ENCODE results near the gene PRKN. TPM values are rescaled to one million over a fixed set of nuclear protein-coding genes. Genes with fewer than 3 reads are reported as not detected.

The PRKN gene
- total RNA-seq, 1 donor from 2014 or later = 1.3 TPM

DNA sequence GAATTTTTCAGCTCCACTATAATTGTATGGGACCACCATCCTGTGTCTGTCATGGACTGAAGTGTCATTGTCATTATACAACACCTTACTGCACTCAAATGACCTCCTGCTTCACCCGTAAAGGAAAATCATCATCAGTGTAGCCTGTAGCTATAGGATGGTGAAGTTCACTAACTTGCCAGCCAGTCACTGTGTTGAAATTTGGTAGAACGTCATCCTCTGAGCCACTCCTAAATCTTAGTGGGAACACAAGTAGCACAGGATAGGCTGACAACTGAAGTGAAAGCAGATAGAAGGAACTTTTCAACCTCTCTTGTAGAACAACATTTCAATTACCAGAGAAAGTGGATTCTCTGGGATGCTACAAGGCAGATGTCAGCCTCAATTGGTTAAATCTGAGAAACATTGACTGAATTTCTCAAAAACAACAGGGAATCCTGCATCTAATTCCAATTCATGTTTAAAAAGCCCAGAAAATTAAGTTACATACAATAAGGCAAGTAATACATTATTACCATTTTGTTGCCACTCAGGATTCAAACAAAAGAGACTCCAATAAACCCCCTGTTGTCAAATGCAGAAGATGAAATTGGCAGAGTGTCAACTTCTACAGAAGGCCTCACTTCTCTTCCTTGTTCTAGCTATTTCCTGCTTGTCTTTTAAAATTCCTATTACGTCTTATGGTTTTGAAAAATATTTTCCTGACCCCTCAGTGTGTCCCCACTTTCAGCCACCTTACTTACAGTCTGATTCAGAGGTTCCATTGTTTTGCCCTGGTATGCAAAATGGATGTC, 805.8 kb downstream of the PRKN start:
- DNase-seq (ENCODE audit: low read depth) = no peak
- Mint-ChIP-seq H3K4me1 (ENCODE audit: low read depth, unreplicated experiment) (peaks cover 22% of the 10 kb centered on the region), H3K9me3 (ENCODE audit: unreplicated experiment) (no peaks in the 10 kb centered on the region), H3K27ac (ENCODE audit: unreplicated experiment) (no peak overlapping the region), H3K36me3 (ENCODE audit: low read depth, unreplicated experiment) (no peaks in the 10 kb centered on the region), H3K27me3 (ENCODE audit: low read depth, unreplicated experiment) (no peaks in the 10 kb centered on the region), H3K4me3 (ENCODE audit: unreplicated experiment) (no peak overlapping the region)
- Histone ChIP-seq H3K4me3 (ENCODE audit: insufficient read depth, low read depth, low read length) (no peak overlapping the region), H3K4me1 (ENCODE audit: insufficient read depth, low read length) (peaks cover 33% of the 10 kb centered on the region), H4K20me1 (ENCODE audit: insufficient read depth, low read length) (no peaks in the 10 kb centered on the region), H3K4me2 (ENCODE audit: low read length) (no peak overlapping the region), H3K79me2 (ENCODE audit: insufficient read depth, low read length) (no peaks in the 10 kb centered on the region), H3K27ac (ENCODE audit: low read depth, low read length) (peak overlapping the region; percentile 30), H2AFZ (ENCODE audit: low read depth, low read length) (no peak overlapping the region), H3K9me3 (ENCODE audit: insufficient read depth, low read depth, low read length) (no peaks in the 10 kb centered on the region), H3K36me3 (ENCODE audit: insufficient read depth, low read length) (no peaks in the 10 kb centered on the region), H3K27me3 (ENCODE audit: insufficient read depth, low read length) (no peaks in the 10 kb centered on the region), H3K9ac (ENCODE audit: low read length) (no peak overlapping the region)
- TF ChIP-seq, protein P1, sequence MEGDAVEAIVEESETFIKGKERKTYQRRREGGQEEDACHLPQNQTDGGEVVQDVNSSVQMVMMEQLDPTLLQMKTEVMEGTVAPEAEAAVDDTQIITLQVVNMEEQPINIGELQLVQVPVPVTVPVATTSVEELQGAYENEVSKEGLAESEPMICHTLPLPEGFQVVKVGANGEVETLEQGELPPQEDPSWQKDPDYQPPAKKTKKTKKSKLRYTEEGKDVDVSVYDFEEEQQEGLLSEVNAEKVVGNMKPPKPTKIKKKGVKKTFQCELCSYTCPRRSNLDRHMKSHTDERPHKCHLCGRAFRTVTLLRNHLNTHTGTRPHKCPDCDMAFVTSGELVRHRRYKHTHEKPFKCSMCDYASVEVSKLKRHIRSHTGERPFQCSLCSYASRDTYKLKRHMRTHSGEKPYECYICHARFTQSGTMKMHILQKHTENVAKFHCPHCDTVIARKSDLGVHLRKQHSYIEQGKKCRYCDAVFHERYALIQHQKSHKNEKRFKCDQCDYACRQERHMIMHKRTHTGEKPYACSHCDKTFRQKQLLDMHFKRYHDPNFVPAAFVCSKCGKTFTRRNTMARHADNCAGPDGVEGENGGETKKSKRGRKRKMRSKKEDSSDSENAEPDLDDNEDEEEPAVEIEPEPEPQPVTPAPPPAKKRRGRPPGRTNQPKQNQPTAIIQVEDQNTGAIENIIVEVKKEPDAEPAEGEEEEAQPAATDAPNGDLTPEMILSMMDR (IDR thresholded peaks at IDR 0.05; ENCODE audit: insufficient read depth, low read depth, low read length) = no peak
- no peak for TF ChIP-seq EZH2 (IDR thresholded peaks at IDR 0.05; ENCODE audit: insufficient read depth, low read length)
- FAIRE-seq = no peak

DNA sequence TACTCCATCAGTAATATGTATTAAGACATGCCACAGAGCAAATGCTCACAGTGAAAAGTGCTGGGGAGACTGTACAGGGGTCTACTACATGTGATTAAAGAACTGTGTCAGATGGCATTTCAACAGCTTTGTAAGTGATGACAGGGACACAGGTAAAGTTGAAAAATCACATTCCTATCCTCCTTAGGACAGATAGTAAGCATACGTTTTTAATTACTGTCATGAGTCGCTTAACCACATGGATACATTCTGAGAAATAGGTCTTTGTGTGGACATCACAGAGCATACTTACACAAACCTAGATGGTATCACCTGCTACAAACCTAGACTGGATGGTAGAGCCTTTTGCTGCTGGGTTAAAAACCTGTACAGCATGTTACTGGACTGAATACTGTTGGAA, 807.9 kb downstream of the PRKN start:
- Histone ChIP-seq H3K36me3 (ENCODE audit: insufficient read depth, low read length) (no peaks in the 10 kb centered on the region), H3K9me3 (ENCODE audit: insufficient read depth, low read depth, low read length) (no peaks in the 10 kb centered on the region), H3K4me3 (ENCODE audit: insufficient read depth, low read depth, low read length) (no peak overlapping the region), H4K20me1 (ENCODE audit: insufficient read depth, low read length) (no peaks in the 10 kb centered on the region), H3K9ac (ENCODE audit: low read length) (no peak overlapping the region), H3K4me2 (ENCODE audit: low read length) (no peak overlapping the region), H3K4me1 (ENCODE audit: insufficient read depth, low read length) (peaks cover 31% of the 10 kb centered on the region), H2AFZ (ENCODE audit: low read depth, low read length) (no peak overlapping the region), H3K27ac (ENCODE audit: low read depth, low read length) (no peak overlapping the region), H3K27me3 (ENCODE audit: insufficient read depth, low read length) (no peaks in the 10 kb centered on the region), H3K79me2 (ENCODE audit: insufficient read depth, low read length) (no peaks in the 10 kb centered on the region)
- no peaks in the 10 kb centered on the region for H3K27me3 Mint-ChIP-seq (ENCODE audit: low read depth, unreplicated experiment)
- H3K27ac Mint-ChIP-seq (ENCODE audit: unreplicated experiment) = no peak overlapping the region
- H3K36me3 Mint-ChIP-seq (ENCODE audit: low read depth, unreplicated experiment) = no peaks in the 10 kb centered on the region
- FAIRE-seq (no peak), DNase-seq (ENCODE audit: low read depth) (peak; percentile 4)
- TF ChIP-seq, protein P1 (IDR thresholded peaks at IDR 0.05; ENCODE audit: insufficient read depth, low read depth, low read length) = no peak
- TF ChIP-seq EZH2 (IDR thresholded peaks at IDR 0.05; ENCODE audit: insufficient read depth, low read length) = no peak
- H3K4me1 Mint-ChIP-seq (ENCODE audit: low read depth, unreplicated experiment) = peaks cover 21% of the 10 kb centered on the region
- no peak overlapping the region for H3K4me3 Mint-ChIP-seq (ENCODE audit: unreplicated experiment)
- H3K9me3 Mint-ChIP-seq (ENCODE audit: unreplicated experiment) = no peaks in the 10 kb centered on the region

DNA sequence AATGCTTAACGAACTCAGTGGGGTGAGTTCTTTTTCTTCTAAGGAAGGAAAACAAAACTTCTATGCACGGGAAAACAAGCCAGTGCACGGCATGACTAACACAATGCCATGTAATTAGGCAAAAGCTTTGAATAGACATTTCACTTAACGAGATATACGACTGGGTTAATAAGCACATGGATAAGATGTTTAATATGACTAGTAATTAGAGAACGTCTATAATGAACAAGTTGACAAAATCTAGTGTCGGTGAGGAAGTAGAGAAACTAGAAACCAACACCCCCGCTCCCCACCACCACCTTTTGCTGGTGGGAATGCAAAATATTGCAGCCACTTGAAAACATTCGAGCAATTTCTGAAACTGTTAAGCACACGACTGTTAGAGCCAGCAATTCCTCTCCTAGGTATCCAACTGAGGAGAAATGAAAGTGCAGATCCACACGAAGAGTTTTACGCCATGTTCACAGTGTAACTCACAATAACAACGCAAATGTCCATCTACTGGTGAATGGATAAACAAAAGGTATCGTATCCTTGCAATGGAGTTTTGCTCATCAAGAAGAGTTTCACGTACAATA, 808.8 kb downstream of the PRKN start:
- no peaks in the 10 kb centered on the region for H4K20me1 ChIP-seq (ENCODE audit: insufficient read depth, low read length)
- H3K4me1 Mint-ChIP-seq (ENCODE audit: low read depth, unreplicated experiment) = peaks cover 13% of the 10 kb centered on the region
- no peak overlapping the region for H3K27ac Mint-ChIP-seq (ENCODE audit: unreplicated experiment)
- no peaks in the 10 kb centered on the region for H3K9me3 ChIP-seq (ENCODE audit: insufficient read depth, low read depth, low read length)
- peak overlapping the region; percentile 84 for H3K4me2 ChIP-seq (ENCODE audit: low read length)
- no peaks in the 10 kb centered on the region for H3K27me3 Mint-ChIP-seq (ENCODE audit: low read depth, unreplicated experiment)
- FAIRE-seq (no peak), DNase-seq (ENCODE audit: low read depth) (no peak)
- TF ChIP-seq EZH2 (IDR thresholded peaks at IDR 0.05; ENCODE audit: insufficient read depth, low read length) = no peak
- TF ChIP-seq, protein P1 (IDR thresholded peaks at IDR 0.05; ENCODE audit: insufficient read depth, low read depth, low read length) = no peak
- peak overlapping the region; percentile 69 for H3K9ac ChIP-seq (ENCODE audit: low read length)
- H3K36me3 Mint-ChIP-seq (ENCODE audit: low read depth, unreplicated experiment) = no peaks in the 10 kb centered on the region
- H3K4me1 ChIP-seq (ENCODE audit: insufficient read depth, low read length) = peaks cover 28% of the 10 kb centered on the region
- no peaks in the 10 kb centered on the region for H3K79me2 ChIP-seq (ENCODE audit: insufficient read depth, low read length)
- H3K4me3 ChIP-seq (ENCODE audit: insufficient read depth, low read depth, low read length) = peak overlapping the region; percentile 53
- H3K36me3 ChIP-seq (ENCODE audit: insufficient read depth, low read length) = no peaks in the 10 kb centered on the region
- no peak overlapping the region for H2AFZ ChIP-seq (ENCODE audit: low read depth, low read length)
- no peak overlapping the region for H3K4me3 Mint-ChIP-seq (ENCODE audit: unreplicated experiment)
- H3K27ac ChIP-seq (ENCODE audit: low read depth, low read length) = peak overlapping the region; percentile 48
- H3K9me3 Mint-ChIP-seq (ENCODE audit: unreplicated experiment) = no peaks in the 10 kb centered on the region
- H3K27me3 ChIP-seq (ENCODE audit: insufficient read depth, low read length) = no peaks in the 10 kb centered on the region
